Measurements from ENCODE around the gene SPATS2.

The SPATS2 gene

GRCh38 chr12:49336645-49337584 is 30.3 kb upstream of the SPATS2 start, which contains the start of gene C1QL4:
Gene C1QL4 (minus strand): TSS chr12:49337188. CDS start chr12:49336477, 711 bp downstream.
- peak; percentile 74 for DNase-seq

- DNase-seq, result no peak
Observed at GRCh38 chr12:49338830-49339463, 28.3 kb upstream of the SPATS2 start.

- DNase-seq, result no peak
Observed at GRCh38 chr12:49339464-49339861, 27.8 kb upstream of the SPATS2 start.

- no peak for DNase-seq
Observed at GRCh38 chr12:49340095-49340870, 27.0 kb upstream of the SPATS2 start.

GRCh38 chr12:49340971-49341776 is 26.1 kb upstream of the SPATS2 start:
- no peak for DNase-seq

GRCh38 chr12:49341777-49342065 is 25.5 kb upstream of the SPATS2 start:
- DNase-seq, result no peak

- DNase-seq, result peak; percentile 64
Observed at GRCh38 chr12:49342066-49342913, 25.0 kb upstream of the SPATS2 start.

- DNase-seq, result no peak
Observed at GRCh38 chr12:49342914-49343731, 24.1 kb upstream of the SPATS2 start.

- DNase-seq, result no peak
Observed at GRCh38 chr12:49344486-49345050, 22.7 kb upstream of the SPATS2 start.

GRCh38 chr12:49345051-49345824 is 22.0 kb upstream of the SPATS2 start:
- no peak for DNase-seq

- no peak for DNase-seq
Observed at GRCh38 chr12:49345825-49346658, 21.2 kb upstream of the SPATS2 start.

- no peak for DNase-seq
Observed at GRCh38 chr12:49346659-49347310, 20.5 kb upstream of the SPATS2 start, which contains the start of gene DNAJC22. Gene DNAJC22 (plus strand): TSS chr12:49346888. CDS start chr12:49348873, 1,985 bp downstream.

GRCh38 chr12:49347311-49348193 is 19.7 kb upstream of the SPATS2 start:
- peak; percentile 75 for DNase-seq

- DNase-seq, result no peak
Observed at GRCh38 chr12:49348781-49349180, 18.5 kb upstream of the SPATS2 start.

GRCh38 chr12:49349266-49349665 is 18.0 kb upstream of the SPATS2 start:
- no peak for DNase-seq

- DNase-seq, result no peak
Observed at GRCh38 chr12:49352351-49352750, 14.9 kb upstream of the SPATS2 start.

GRCh38 chr12:49355913-49356312 is 11.3 kb upstream of the SPATS2 start:
- no peak for DNase-seq

Data from NCI-H1048 (cell line).